GM21717 (cell line): ENCODE data around the gene GON7.
"Not testable (repeated sequence)": the region's sequence is repeated elsewhere in the genome, so short reads cannot be mapped to it uniquely, and the experiment has no call there.

Source experiments
- ATAC-seq: cut with Tn5 transposase; IDR thresholded peaks from one replicate; pipeline ENCODE4 v1.9.1; 2021; ENCODE audit warnings: mild to moderate bottlenecking, moderate library complexity; ENCODE audit not compliant: unreplicated experiment

Gene GON7

GRCh38 chr14:93200553-93200952 is 6.3 kb downstream of the GON7 start:
- no peak for ATAC-seq

DNA sequence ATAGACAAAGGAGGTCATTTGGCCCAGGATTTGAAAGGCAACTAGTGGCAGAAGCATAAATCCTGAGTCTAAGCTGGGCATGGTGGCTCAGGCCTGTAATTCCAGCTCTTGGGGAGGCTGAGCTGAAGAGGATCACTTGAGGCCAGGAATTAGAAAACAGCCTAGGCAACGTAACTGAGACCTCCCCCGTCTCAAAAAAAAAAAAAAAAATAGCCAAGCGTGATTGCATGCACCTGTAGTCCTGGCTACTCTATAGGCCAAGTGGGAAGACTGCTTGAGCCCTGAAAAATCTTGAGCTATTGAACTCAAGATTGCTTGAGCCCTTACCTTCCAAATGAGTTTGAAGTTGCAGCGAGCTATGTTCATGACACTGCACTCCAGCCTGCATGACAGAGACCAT is 7.8 kb downstream of the GON7 start:
- ATAC-seq, result no peak

DNA sequence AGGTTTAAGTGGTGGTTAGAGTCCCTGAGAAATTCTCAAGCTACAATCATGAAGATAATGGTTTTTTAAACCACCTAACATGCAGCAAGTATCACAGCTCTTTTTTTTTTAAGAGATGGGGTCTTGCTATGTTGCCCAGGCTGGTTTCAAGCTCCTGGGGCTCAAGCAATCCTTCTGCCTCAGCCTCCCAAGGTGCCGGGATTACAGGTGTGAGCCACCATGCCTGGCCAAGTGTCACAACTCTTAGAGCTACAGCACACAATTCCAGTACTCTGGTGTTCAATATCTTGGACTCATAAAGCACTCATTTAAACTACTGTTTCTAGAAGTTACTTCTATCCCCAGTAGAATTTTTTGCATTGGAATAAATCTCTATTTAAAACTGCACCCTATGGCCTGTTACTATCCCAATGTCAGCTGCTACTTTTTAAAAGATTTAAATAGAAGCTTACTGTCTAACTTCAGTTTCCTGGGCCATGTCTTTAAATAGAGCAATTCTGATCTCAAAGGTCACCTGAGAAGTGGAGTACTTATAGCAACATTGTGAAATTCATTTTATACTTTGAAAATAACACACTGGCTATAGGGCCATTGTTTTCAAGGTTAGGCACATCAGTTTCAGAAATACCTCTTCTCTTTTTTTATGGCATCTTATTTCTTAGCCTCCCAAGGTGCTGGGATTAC is 11.4 kb downstream of the GON7 start:
- ATAC-seq, result no peak

GRCh38 chr14:93186956-93187355 is 19.9 kb downstream of the GON7 start:
- no peak for ATAC-seq

GRCh38 chr14:93186466-93186865 is 20.4 kb downstream of the GON7 start:
- ATAC-seq, result no peak

GRCh38 chr14:93185349-93185720 is 21.5 kb downstream of the GON7 start:
- ATAC-seq, result no peak

DNA sequence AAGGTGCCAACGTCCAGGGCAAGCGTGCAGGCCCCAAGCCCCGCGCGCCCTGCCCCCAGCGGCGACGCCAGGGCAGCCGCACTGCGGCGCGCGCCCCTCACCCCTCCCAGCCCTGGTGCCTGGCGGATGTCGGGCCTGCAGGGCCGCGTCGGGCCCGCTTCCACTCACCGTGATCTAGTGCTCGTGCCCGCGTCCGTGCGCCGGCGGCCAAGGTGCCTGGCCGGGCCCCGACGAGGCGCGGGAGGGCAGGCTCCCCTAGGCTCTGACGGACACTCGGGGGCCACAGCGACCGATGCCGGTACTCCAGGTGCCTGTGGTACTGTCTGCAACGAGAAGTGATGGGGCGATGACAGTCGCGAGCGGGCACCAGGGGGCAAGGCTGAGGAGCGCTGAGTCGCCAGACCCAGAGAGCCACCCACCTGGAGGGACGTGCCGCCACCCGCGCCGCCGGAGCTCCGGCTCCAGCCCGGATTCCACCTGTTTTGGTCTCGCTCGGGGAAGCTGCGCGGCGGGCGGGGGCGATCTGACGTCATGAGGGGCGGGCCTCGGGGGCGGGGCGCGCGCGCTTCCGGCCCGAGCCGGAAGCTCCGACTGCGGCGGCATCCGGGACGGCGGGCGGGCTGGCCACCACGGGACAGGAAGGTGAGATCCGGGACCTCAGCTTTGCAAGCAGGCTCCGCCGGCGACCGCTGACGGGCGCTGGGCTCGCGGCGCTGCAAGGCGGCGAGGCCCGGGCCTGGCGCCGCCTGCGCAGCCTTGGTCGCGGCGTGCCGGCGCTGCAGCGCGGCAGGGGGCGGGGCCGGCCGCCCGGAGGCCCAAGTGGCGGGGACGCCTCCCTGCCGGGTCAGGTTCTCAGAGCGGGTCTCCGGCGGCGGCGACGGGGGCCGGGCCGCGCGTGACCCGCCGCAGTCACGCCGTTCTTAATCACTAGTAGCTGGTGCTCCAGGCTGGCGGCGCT is 22.2 kb downstream of the GON7 start, which contains the start of the genes LYSET and MOAP1:
Gene LYSET (plus strand): TSS at position 927 of the 958 bp plus-strand sequence. CDS start 89 bp downstream, outside the sequence.
Gene MOAP1 (minus strand): TSS at position 507 of the 958 bp plus-strand sequence. CDS start 655 bp downstream, outside the sequence.
- peak; percentile 82 for ATAC-seq

GRCh38 chr14:93183596-93184317 is 23.1 kb downstream of the GON7 start:
- no peak for ATAC-seq

DNA sequence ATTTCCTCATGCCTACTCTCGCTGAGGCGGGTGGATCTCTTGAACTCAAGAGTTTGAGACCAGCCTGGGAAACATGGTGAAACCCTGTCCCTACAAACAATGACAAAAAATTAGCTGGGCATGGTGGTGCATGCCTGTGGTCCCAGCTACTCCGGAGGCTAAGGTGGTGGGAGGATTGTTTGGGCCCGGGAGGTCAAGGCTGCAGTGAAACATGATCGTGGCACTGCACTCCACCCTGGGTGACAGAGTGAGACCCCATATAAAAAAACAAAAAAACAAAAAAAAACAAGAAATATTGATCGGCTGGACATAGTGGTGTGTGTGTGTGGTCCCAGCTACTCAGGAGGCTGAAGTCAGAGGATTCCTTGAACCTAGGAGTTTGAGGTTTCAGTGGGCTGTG is 31.4 kb downstream of the GON7 start:
- no peak for ATAC-seq

- not testable (repeated sequence) for ATAC-seq
Observed at GRCh38 chr14:93174731-93175130, 32.1 kb downstream of the GON7 start.

DNA sequence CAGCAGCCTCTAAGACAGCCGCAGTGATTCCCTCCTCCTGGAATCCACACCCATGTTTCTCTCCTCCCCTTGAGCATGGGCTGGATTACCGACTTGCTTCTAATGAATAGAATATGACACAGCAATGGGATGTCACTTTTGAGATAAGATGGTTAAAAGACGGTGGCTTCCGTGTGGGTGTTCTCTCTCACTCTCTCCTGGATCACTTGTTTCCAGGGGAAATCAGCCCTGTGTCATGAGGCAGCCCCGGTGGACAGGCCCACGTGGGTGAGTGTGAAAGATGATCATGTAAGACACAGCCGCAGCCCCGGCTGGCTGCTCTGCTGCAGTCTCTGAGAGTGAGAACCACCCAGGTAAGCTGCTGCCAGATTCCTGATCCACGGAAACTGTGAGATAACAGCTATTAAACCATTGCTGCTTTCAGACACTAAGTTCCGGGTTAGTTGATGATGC is 32.9 kb downstream of the GON7 start:
- ATAC-seq, result no peak

- no peak for ATAC-seq
Observed at GRCh38 chr14:93171376-93171775, 35.5 kb downstream of the GON7 start.

DNA sequence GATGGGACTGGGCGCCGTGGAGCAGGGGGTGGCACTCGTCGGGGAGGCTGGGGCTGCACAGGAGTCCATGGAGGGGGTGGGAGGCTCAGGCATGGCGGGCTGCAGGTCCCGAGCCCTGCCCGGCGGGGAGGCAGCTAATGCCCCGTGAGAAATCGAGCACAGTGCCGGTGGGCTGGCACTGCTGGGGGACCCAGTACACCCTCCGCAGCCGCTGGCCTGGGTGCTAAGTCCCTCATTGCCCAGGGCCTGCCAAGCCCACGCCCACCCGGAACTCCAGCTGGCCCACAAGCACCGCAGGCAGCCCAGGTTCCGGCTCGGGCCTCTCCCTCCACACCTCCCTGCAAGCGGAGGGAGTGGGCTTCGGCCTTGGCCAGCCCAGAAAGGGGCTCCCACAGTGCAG is 36.7 kb downstream of the GON7 start:
- not testable (repeated sequence) for ATAC-seq

GRCh38 chr14:93169619-93170018 is 37.2 kb downstream of the GON7 start:
- not testable (repeated sequence) for ATAC-seq

GRCh38 chr14:93168610-93169009 is 38.3 kb downstream of the GON7 start:
- not testable (repeated sequence) for ATAC-seq

DNA sequence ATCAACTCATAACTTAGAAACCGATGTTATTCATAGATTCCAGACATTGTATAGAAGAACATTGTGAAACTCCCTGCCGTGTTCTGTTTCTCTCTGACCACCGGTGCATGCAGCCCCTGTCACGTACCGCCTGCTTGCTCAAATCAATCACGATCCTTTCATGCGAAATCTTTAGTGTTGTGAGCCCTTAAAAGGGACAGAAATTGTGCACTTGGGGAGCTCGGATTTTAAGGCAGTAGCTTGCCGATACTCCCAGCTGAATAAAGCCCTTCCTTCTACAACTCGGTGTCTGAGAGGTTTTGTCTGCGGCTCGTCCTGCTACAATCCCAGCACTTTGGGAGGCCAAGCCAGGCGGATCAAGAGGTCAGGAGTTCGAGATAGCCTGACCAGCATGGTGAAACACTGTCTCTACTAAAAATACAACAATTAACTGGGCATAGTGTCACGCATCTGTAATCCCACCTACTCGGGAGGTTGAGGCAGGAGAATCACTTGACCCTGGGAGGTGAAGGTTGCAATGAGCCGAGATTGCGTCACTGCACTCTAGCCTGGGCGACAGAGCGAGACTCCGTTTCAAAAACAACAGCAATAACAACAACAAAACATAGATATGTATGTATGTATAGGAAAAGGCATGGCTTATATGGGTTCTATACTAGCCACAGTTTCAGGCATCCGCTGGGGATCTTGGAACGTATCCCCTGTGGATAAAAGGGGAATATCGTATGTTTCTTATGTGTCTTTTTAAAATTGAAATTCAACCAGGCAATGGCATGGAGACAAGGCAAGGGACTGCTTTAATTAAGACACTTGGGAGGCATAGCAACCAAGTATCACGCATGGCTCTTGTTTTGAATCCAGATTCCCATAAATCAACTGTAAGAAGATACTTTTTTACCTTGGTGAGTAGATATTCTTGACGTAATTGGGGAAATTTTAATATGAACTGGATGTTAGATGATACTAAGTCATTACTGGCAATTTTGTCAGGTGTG is 41.3 kb downstream of the GON7 start:
- ATAC-seq, result not testable (repeated sequence)

DNA sequence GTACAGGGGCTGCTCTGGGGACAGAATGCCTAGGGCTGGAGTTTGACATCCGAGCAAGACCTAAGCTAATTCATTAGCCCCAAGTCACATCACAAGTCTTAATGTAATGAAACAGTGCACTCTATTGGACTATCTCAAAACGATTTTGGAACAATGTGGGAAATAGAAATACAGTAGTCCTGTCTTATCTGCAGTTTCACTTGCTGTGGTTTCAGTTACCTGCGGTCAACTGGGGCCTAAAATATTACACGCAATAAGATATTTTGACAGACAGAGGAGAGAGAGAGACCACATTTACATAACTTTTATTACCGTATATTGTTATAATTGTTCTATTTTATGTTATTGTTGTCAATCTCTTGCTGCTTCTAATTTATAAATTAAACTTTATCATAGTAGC is 43.3 kb downstream of the GON7 start:
- no peak for ATAC-seq

GRCh38 chr14:93161411-93161940 is 45.4 kb downstream of the GON7 start:
- ATAC-seq, result no peak

GRCh38 chr14:93160353-93160801 is 46.5 kb downstream of the GON7 start:
- no peak for ATAC-seq
